NT2/D1 (cell line): Measurements from ENCODE around the gene SH3PXD2A.

Source experiments
- DNase-seq: peaks from one replicate; pipeline ENCODE4 v3.0.0-alpha.2; 2011; ENCODE audit warnings: low read depth, low spot score
- H3K27me3 ChIP-seq: 2 replicates; pipeline ENCODE4 v1.6.0; 2011; ENCODE audit warnings: mild to moderate bottlenecking; ENCODE audit not compliant: insufficient read length, insufficient read depth
- H3K36me3 ChIP-seq: 2 replicates; pipeline ENCODE4 v1.6.1; 2011; ENCODE audit warnings: mild to moderate bottlenecking, low read length, mixed read lengths; ENCODE audit not compliant: insufficient read depth, insufficient read length
- H3K4me1 ChIP-seq: 2 replicates; pipeline ENCODE4 v1.5.1; 2011; ENCODE audit not compliant: insufficient read depth, insufficient read length
- H3K4me3 ChIP-seq: 2 replicates; pipeline ENCODE4 v1.5.1; 2011; ENCODE audit warnings: low read depth; ENCODE audit not compliant: insufficient read length
- H3K9ac ChIP-seq: 2 replicates; pipeline ENCODE4 v1.6.0; 2011; ENCODE audit warnings: low read depth; ENCODE audit not compliant: insufficient read length
- H3K9me3 ChIP-seq: 2 replicates; pipeline ENCODE4 v1.5.1; 2011; ENCODE audit warnings: mild to moderate bottlenecking, low read length; ENCODE audit not compliant: insufficient read depth
- SUZ12 ChIP-seq: IDR thresholded peaks from 2 replicates; pipeline ENCODE4 v1.6.1; 2011; ENCODE audit not compliant: insufficient read length, insufficient read depth; ENCODE audit errors: extremely low read depth
- YY1 ChIP-seq: IDR thresholded peaks from 2 replicates; pipeline ENCODE4 v1.6.1; 2011; ENCODE audit not compliant: insufficient read length, insufficient read depth
- ZNF274 ChIP-seq: IDR thresholded peaks from 2 replicates; pipeline ENCODE4 v1.6.1; 2011; ENCODE audit warnings: mild to moderate bottlenecking, low read depth, low read length

Gene SH3PXD2A

GRCh38 chr10:103548006-103548405, 307.4 kb downstream of the SH3PXD2A start:
- Histone ChIP-seq H3K9me3 (no peaks in the 10 kb centered on the region), H3K9ac (no peak overlapping the region), H3K27me3 (no peaks in the 10 kb centered on the region), H3K4me1 (peaks cover 19% of the 10 kb centered on the region), H3K36me3 (no peaks in the 10 kb centered on the region), H3K4me3 (no peak overlapping the region)
- no peak for TF ChIP-seq ZNF274
- no peak for TF ChIP-seq YY1
- TF ChIP-seq SUZ12: no peak
- DNase-seq: no peak

- no peak for DNase-seq
- Histone ChIP-seq H3K36me3 (no peaks in the 10 kb centered on the region), H3K27me3 (no peaks in the 10 kb centered on the region), H3K9me3 (no peaks in the 10 kb centered on the region), H3K9ac (no peak overlapping the region), H3K4me1 (peaks cover 21% of the 10 kb centered on the region), H3K4me3 (no peak overlapping the region)
- TF ChIP-seq SUZ12: no peak
- TF ChIP-seq ZNF274: no peak
- no peak for TF ChIP-seq YY1
Measured at GRCh38 chr10:103547391-103547946, 307.9 kb downstream of the SH3PXD2A start.

- peaks cover 19% of the 10 kb centered on the region for H3K4me1 ChIP-seq
- H3K27me3 ChIP-seq: no peaks in the 10 kb centered on the region
- H3K9ac ChIP-seq: no peak overlapping the region
- TF ChIP-seq YY1 (no peak), ZNF274 (no peak), SUZ12 (no peak)
- no peak for DNase-seq
- H3K9me3 ChIP-seq: no peaks in the 10 kb centered on the region
- no peak overlapping the region for H3K4me3 ChIP-seq
- no peaks in the 10 kb centered on the region for H3K36me3 ChIP-seq
Measured at GRCh38 chr10:103546401-103546800, 309.0 kb downstream of the SH3PXD2A start.

GRCh38 chr10:103545771-103546281, 309.6 kb downstream of the SH3PXD2A start:
- TF ChIP-seq YY1 (no peak), SUZ12 (no peak), ZNF274 (no peak)
- peaks cover 19% of the 10 kb centered on the region for H3K4me1 ChIP-seq
- no peak overlapping the region for H3K9ac ChIP-seq
- no peak for DNase-seq
- no peak overlapping the region for H3K4me3 ChIP-seq
- H3K27me3 ChIP-seq: no peaks in the 10 kb centered on the region
- no peaks in the 10 kb centered on the region for H3K9me3 ChIP-seq
- H3K36me3 ChIP-seq: no peaks in the 10 kb centered on the region

- DNase-seq: no peak
- H3K9me3 ChIP-seq: no peaks in the 10 kb centered on the region
- H3K4me3 ChIP-seq: no peak overlapping the region
- no peak for TF ChIP-seq SUZ12
- no peak for TF ChIP-seq ZNF274
- no peak for TF ChIP-seq YY1
- H3K9ac ChIP-seq: no peak overlapping the region
- H3K4me1 ChIP-seq: peaks cover 19% of the 10 kb centered on the region
- H3K36me3 ChIP-seq: no peaks in the 10 kb centered on the region
- H3K27me3 ChIP-seq: no peaks in the 10 kb centered on the region
Measured at GRCh38 chr10:103545366-103545765, 310.0 kb downstream of the SH3PXD2A start.

GRCh38 chr10:103544657-103545310, 310.6 kb downstream of the SH3PXD2A start:
- Histone ChIP-seq H3K4me3 (no peak overlapping the region), H3K27me3 (no peaks in the 10 kb centered on the region), H3K36me3 (no peaks in the 10 kb centered on the region), H3K9ac (no peak overlapping the region), H3K4me1 (peaks cover 19% of the 10 kb centered on the region), H3K9me3 (no peaks in the 10 kb centered on the region)
- TF ChIP-seq ZNF274 (no peak), YY1 (no peak), SUZ12 (no peak)
- DNase-seq: no peak
